HepG2 (cell line): ENCODE results near the gene FSIP1. TPM values are rescaled to one million over a fixed set of nuclear protein-coding genes. Genes with fewer than 3 reads are reported as not detected.

Experiments used
- ATAC-seq: fragments of 200-7000 bp; cut with Tn5 transposase; 3 replicates; pipeline ENCODE4 v1.9.1; 2020; ENCODE audit warnings: mild to moderate bottlenecking, moderate library complexity
- BruUV-seq: library from RNA; stranded (reverse); fragments of 400-500 nt; replicated peaks from 2 replicates; lab custom pipeline; 2021; lab: Mats Ljungman, UMichigan
- CTCF ChIA-PET: fragments of 300-600 bp; formaldehyde crosslinking; extraction: SDS; loops from one replicate; lab custom pipeline; 2021; ENCODE audit warnings: low total read pairs, inconsistent platforms, low intra/inter-chr PET ratio; lab: Yijun Ruan, JAX
- POLR2A ChIA-PET: fragments of 350-600 bp; sonication (Branson Sonifier 250); formaldehyde crosslinking; loops from one replicate; lab custom pipeline; 2020; ENCODE audit warnings: antibody characterized with exemption, inconsistent platforms; lab: Yijun Ruan, JAX
- DNase-seq: peaks from one replicate; pipeline ENCODE4 v3.0.0-alpha.2; 2015; ENCODE audit warnings: low spot score
- FAIRE-seq: peaks from 3 replicates; lab custom pipeline; 2011; peaks lifted over from hg19 to GRCh38; lab: Jason Lieb, UNC
- H2AFZ ChIP-seq: one replicate; pipeline ENCODE4 v1.6.1; 2011; ENCODE audit warnings: low read length, inconsistent platforms
- H3K27ac ChIP-seq: fragments of 300-600 bp; 3 replicates; pipeline ENCODE4 v1.8.0; 2011; ENCODE audit warnings: mixed run types, mild to moderate bottlenecking, mixed read lengths, low read length, inconsistent platforms; ENCODE audit not compliant: insufficient read depth; ENCODE audit errors: extremely low read length
- H3K27me3 ChIP-seq, 2 experiments: fragments of 200-600 bp in 1 of 2; 2 replicates in 1 of 2; 3 replicates in 1 of 2; pipeline versions ENCODE4 v1.6.0 to v1.8.0; 2011; ENCODE audit warnings: low read length in 2 of 2, mild to moderate bottlenecking in 2 of 2, moderate library complexity in 2 of 2, inconsistent platforms in 1 of 2; ENCODE audit not compliant: insufficient read depth in 2 of 2, control insufficient read depth in 1 of 2
- H3K36me3 ChIP-seq, 2 experiments: fragments of 200-600 bp in 1 of 2; replicated peaks in 1 of 2; 2 replicates in 1 of 2; 3 replicates in 1 of 2; pipeline versions ENCODE4 v1.5.1 to v1.8.0; 2011; ENCODE audit warnings: low read length in 2 of 2, inconsistent platforms in 1 of 2; ENCODE audit not compliant: insufficient read depth in 2 of 2, control insufficient read depth in 1 of 2
- H3K4me1 ChIP-seq: 2 replicates; pipeline ENCODE4 v1.5.1; 2012; ENCODE audit warnings: low read length, inconsistent platforms; ENCODE audit not compliant: insufficient read depth
- H3K4me2 ChIP-seq: 2 replicates; pipeline ENCODE4 v1.6.0; 2011; ENCODE audit warnings: low read depth, low read length, inconsistent platforms
- H3K4me3 ChIP-seq, 3 experiments: fragments of 200-600 bp in 1 of 3; sonication (generic), shearing (Covaris generic) in 1 of 3; replicated peaks in 1 of 3; 2 replicates each; pipeline ENCODE4 v1.5.1; 2011 to 2016; ENCODE audit warnings: low read length in 3 of 3, inconsistent platforms in 2 of 3, low read depth in 2 of 3, mild to moderate bottlenecking in 2 of 3, control low read depth in 1 of 3, mixed read lengths in 1 of 3; ENCODE audit not compliant: insufficient read depth in 1 of 3
- H3K79me2 ChIP-seq: one replicate; pipeline ENCODE4 v1.6.1; 2011; ENCODE audit warnings: low read length, inconsistent platforms; ENCODE audit not compliant: insufficient read depth
- H3K9ac ChIP-seq: 2 replicates; pipeline ENCODE4 v1.6.0; 2011; ENCODE audit warnings: mild to moderate bottlenecking, low read depth, low read length, inconsistent platforms; ENCODE audit not compliant: insufficient read depth
- H3K9me3 ChIP-seq: 2 replicates; pipeline ENCODE4 v1.5.1; 2012; ENCODE audit warnings: mild to moderate bottlenecking, low read length
- H4K20me1 ChIP-seq: 2 replicates; pipeline ENCODE4 v1.6.0; 2011; ENCODE audit warnings: inconsistent platforms, mild to moderate bottlenecking, low read length, moderate library complexity; ENCODE audit not compliant: insufficient read depth
- CBX2 ChIP-seq, 2 experiments: fragments of 200-600 bp in 1 of 2; sonication (generic); formaldehyde crosslinking in 1 of 2; IDR thresholded peaks; 2 replicates each; pipeline versions ENCODE4 v1.7.0 to v1.8.1; 2018 to 2022; ENCODE audit warnings: low read depth in 2 of 2, low read length in 1 of 2, mild to moderate bottlenecking in 1 of 2, missing genetic modification reagents in 1 of 2
- EED ChIP-seq: sonication (generic); formaldehyde crosslinking; IDR thresholded peaks from 2 replicates; pipeline ENCODE4 v1.5.0; 2020; ENCODE audit warnings: mild to moderate bottlenecking, missing genetic modification reagents
- HMG20B ChIP-seq: conservative IDR thresholded peaks from 2 replicates; pipeline ENCODE4 v1.6.1; 2016; ENCODE audit warnings: missing genetic modification reagents, missing compliant biosample characterization
- HNRNPL ChIP-seq: fragments of 200-400 bp; formaldehyde crosslinking; IDR thresholded peaks from 2 replicates; pipeline ENCODE4 v1.6.1; 2017; ENCODE audit warnings: mild to moderate bottlenecking, low read depth, low read length
- IRF2 ChIP-seq: IDR thresholded peaks from 2 replicates; pipeline ENCODE4 v1.6.1; 2018; ENCODE audit warnings: missing genetic modification reagents, missing compliant biosample characterization
- POLR2A ChIP-seq, 2 experiments: IDR thresholded peaks; 2 replicates each; pipeline ENCODE4 v1.6.1; 2011; ENCODE audit warnings: low read depth in 2 of 2, low read length in 2 of 2, mild to moderate bottlenecking in 1 of 2, moderate library complexity in 1 of 2; ENCODE audit not compliant: insufficient read depth in 1 of 2
- POLR2G ChIP-seq: fragments of 200-400 bp; formaldehyde crosslinking; IDR thresholded peaks from 2 replicates; pipeline ENCODE4 v1.6.1; 2018; ENCODE audit warnings: mild to moderate bottlenecking, low read depth, low read length, moderate library complexity
- RBFOX2 ChIP-seq: fragments of 200-400 bp; formaldehyde crosslinking; IDR thresholded peaks from 2 replicates; pipeline ENCODE4 v1.6.1; 2017; ENCODE audit warnings: low read depth, mild to moderate bottlenecking, low read length
- XRCC5 ChIP-seq: fragments of 200-400 bp; formaldehyde crosslinking; optimal IDR thresholded peaks from 2 replicates; pipeline ENCODE3; 2017; ENCODE audit warnings: mild to moderate bottlenecking, low read length
- ZBTB7B ChIP-seq: sonication (generic); formaldehyde crosslinking; IDR thresholded peaks from 2 replicates; pipeline ENCODE4 v1.4.0; 2020; ENCODE audit warnings: missing genetic modification reagents
- ZNF484 ChIP-seq: sonication (generic); formaldehyde crosslinking; IDR thresholded peaks from 2 replicates; pipeline ENCODE4 v1.5.1; 2020; ENCODE audit warnings: mild to moderate bottlenecking, low read depth, missing genetic modification reagents, borderline replicate concordance
- ZNF629 ChIP-seq: sonication (generic); formaldehyde crosslinking; conservative IDR thresholded peaks from 2 replicates; pipeline ENCODE4 v1.5.0; 2020; ENCODE audit warnings: missing genetic modification reagents
- ZNF883 ChIP-seq: sonication (generic); formaldehyde crosslinking; IDR thresholded peaks from 2 replicates; pipeline ENCODE4 v1.5.1; 2020; ENCODE audit warnings: mild to moderate bottlenecking, missing genetic modification reagents; ENCODE audit errors: not compliant biosample characterization
- WGBS: methylation state at CpG from one replicate; pipeline ENCODE4 v1.1.6; 2017; ENCODE audit warnings: low lambda C conversion rate; 5-methylcytosine and 5-hydroxymethylcytosine counted together
- in situ Hi-C: cut with HindIII; loops from 2 replicates; pipeline ENCODE4 v1.10.0; 2017; ENCODE audit warnings: low pct_unique_long_range_greater_than_20kb; ENCODE audit not compliant: extremely low pct_ligation_motif_present
- intact Hi-C: fragments of 100-400 bp; cut with micrococcal nuclease; formaldehyde crosslinking; loops from one replicate; pipeline ENCODE4 v1.10.0; 2022; ENCODE audit not compliant: unreplicated experiment
- polyA plus RNA-seq, 8 experiments: library from polyadenylated mRNA; depleted of rRNA in 3 of 8; stranded (reverse) in 7 of 8; unstranded in 1 of 8; fragments of >200 nt; fragmentation: Illumina TruSeq in 4 of 8; extraction: Trizol in 4 of 8; gene quantifications; 2 replicates each; pipeline versions ENCODE4 v1.2.1 to v1.2.3, GENCODE V29; 2011 to 2016; ENCODE audit warnings: low read depth in 4 of 8, missing spikeins in 1 of 8, mixed read lengths in 1 of 8; ENCODE audit not compliant: insufficient read depth in 1 of 8
- total RNA-seq, 5 experiments: library from RNA; depleted of rRNA; stranded (reverse); fragments of >200 nt; fragmentation: Illumina TruSeq; extraction: Trizol; gene quantifications; 2 replicates each; pipeline ENCODE4 v1.2.3, GENCODE V29; 2016; ENCODE audit warnings: low read depth in 1 of 5
- TF ChIP-seq, protein P1 (sequence below): sonication (generic); formaldehyde crosslinking; IDR thresholded peaks from 2 replicates; pipeline ENCODE4 v1.8.0; 2022; ENCODE audit warnings: mild to moderate bottlenecking, missing genetic modification reagents; ENCODE audit not compliant: insufficient replicate concordance

Gene FSIP1
- total and polyA plus RNA-seq, 2 of the 13 experiments (the other 11 are each of a cell fraction or from before 2014, with no cell fraction given) = 0.18 TPM; not detected in 1

DNA sequence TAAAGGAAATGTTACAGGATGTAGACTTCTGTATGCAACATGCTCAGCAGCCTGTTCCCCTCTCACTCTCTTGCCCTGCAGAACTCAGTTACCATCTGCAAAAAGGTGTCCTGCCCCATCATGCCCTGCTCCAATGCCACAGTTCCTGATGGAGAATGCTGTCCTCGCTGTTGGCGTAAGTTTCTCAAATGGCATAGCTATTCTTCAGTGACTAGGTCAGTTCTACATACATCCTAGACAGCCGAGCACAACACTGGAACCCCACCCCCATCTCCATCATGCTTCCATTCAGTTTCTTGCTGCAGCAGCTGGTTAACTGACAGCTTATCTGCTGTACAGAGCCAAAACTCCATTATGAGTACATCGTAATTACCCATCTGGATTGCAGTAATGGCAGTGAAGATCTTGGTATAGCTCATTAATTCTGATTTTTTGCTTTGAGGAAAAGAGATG, 197.2 kb downstream of the FSIP1 start:
- in situ Hi-C loops (loop anchor here (10.0 kb wide), 3 partner anchors 151 to 771 kb away; no protein-coding TSS in a partner anchor), intact Hi-C loops (no loop called here)
- H3K4me2 ChIP-seq = no peak overlapping the region
- peaks cover 13% of the 10 kb centered on the region; the same call in 1 of the 2 replicates for H4K20me1 ChIP-seq
- ATAC-seq (no peak), DNase-seq (no peak), FAIRE-seq (no peak)
- no peak overlapping the region for H3K27ac ChIP-seq
- POLR2A ChIA-PET = interaction anchor here (1.5 kb wide), 1 partner anchor 312 kb away, joined by 4 read pairs; no protein-coding TSS in a partner anchor
- TF ChIP-seq ZNF484 (no peak), POLR2G (0 out of 2 replicates have a peak, but pooled peaks have one; percentile 25), EED (CRISPR knock-in tag) (no peak), RBFOX2 (peak; percentile 32; the same call in 1 of the 2 replicates), ZNF629 (CRISPR knock-in tag) (no peak), HMG20B (no peak)
- CTCF ChIA-PET = no interaction called here
- no TSS peak for BruUV-seq
- H2AFZ ChIP-seq = no peak overlapping the region
- H3K9me3 ChIP-seq = no peaks in the 10 kb centered on the region
- H3K4me1 ChIP-seq = peaks cover 54% of the 10 kb centered on the region
- peaks cover 30 to 75% of the 10 kb centered on the region in 2 experiments for H3K36me3 ChIP-seq
- H3K27me3 ChIP-seq = no peaks in the 10 kb centered on the region; a peak in 1 of 5 replicates
- no peak overlapping the region for H3K4me3 ChIP-seq
- H3K9ac ChIP-seq = no peak overlapping the region
- 96% methylated on average over 4 of the region's 4 CpGs for WGBS
- H3K79me2 ChIP-seq = peaks cover 22% of the 10 kb centered on the region

DNA sequence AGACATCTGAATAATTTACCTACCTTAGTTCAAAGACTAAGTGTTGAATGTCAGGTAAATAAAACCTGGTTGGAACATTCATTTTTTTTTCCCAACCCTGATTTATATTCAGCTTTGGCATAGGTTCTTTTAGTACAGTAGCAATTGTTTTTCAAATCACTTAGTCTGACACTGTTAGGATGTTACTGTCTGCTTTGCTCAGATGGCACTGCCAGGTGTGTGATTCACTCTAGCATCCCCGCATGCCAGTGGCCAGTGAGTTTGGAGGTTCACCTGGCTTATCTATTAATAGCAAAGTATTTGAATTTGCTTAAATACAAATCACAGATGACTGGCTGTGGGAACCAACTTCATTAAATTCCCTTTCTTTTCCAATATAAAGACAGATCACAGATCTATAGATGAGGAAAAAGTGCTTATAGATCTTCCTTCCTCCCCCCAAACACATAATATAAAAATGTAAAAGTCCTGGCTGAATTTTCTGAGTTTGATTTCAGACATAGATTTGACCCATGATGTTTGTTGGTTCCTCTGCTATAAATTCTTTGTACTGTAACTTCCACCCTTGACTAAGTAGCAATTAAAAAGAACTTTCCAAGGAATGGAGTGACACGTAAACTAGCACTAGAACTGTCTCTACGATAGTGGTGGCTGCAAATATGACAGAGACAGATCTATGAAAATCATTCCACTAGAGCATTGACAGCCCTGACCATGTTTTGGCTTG, 197.8 kb downstream of the FSIP1 start:
- H3K27ac ChIP-seq = no peak overlapping the region
- DNase-seq (no peak), ATAC-seq (no peak), FAIRE-seq (no peak)
- in situ Hi-C loops (loop anchor here (5.0 to 10.0 kb wide), 5 partner anchors 150 to 770 kb away; no protein-coding TSS in a partner anchor), intact Hi-C loops (loop anchor here (5.0 kb wide), 1 partner anchor 172 kb away; no protein-coding TSS in a partner anchor)
- BruUV-seq = no TSS peak
- H3K9ac ChIP-seq = no peak overlapping the region
- no peak overlapping the region for H2AFZ ChIP-seq
- H3K4me1 ChIP-seq = peaks cover 57% of the 10 kb centered on the region
- H3K4me2 ChIP-seq = no peak overlapping the region
- H4K20me1 ChIP-seq = peaks cover 13% of the 10 kb centered on the region; the same call in 1 of the 2 replicates
- peaks cover 26 to 69% of the 10 kb centered on the region in 2 experiments for H3K36me3 ChIP-seq
- WGBS = 93% methylated on average over 3 of the region's 3 CpGs
- ChIA-PET CTCF (no interaction called here), POLR2A (interaction anchor here (1.5 kb wide), 1 partner anchor 311 kb away, joined by 4 read pairs; no protein-coding TSS in a partner anchor)
- H3K27me3 ChIP-seq = no peaks in the 10 kb centered on the region; a peak in 1 of 5 replicates
- no peaks in the 10 kb centered on the region for H3K9me3 ChIP-seq
- peaks cover 22% of the 10 kb centered on the region for H3K79me2 ChIP-seq
- H3K4me3 ChIP-seq = no peak overlapping the region
- TF ChIP-seq CBX2 (IDR thresholded peaks at IDR 0.05; ENCODE audit: low read depth, low read length) (no peak), CBX2 (CRISPR knock-in tag; IDR thresholded peaks at IDR 0.05; ENCODE audit: low read depth) (no peak), IRF2 (CRISPR knock-in tag) (no peak), RBFOX2 (peak; percentile 48; the same call in 1 of the 2 replicates), HNRNPL (no peak), POLR2A (IDR thresholded peaks at IDR 0.05; ENCODE audit: insufficient read depth in 1 of 2, low read depth in 2 of 2, low read length in 2 of 2) (peak in 1 of 2 experiments; percentile 15; a peak in 1 of 4 replicates), ZNF883 (no peak), XRCC5 (no peak), ZBTB7B (CRISPR knock-in tag) (no peak)
- TF ChIP-seq, protein P1, sequence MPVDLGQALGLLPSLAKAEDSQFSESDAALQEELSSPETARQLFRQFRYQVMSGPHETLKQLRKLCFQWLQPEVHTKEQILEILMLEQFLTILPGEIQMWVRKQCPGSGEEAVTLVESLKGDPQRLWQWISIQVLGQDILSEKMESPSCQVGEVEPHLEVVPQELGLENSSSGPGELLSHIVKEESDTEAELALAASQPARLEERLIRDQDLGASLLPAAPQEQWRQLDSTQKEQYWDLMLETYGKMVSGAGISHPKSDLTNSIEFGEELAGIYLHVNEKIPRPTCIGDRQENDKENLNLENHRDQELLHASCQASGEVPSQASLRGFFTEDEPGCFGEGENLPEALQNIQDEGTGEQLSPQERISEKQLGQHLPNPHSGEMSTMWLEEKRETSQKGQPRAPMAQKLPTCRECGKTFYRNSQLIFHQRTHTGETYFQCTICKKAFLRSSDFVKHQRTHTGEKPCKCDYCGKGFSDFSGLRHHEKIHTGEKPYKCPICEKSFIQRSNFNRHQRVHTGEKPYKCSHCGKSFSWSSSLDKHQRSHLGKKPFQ (CRISPR knock-in tag) = no peak
